GM21381 (cell line): ENCODE data around the gene TSPAN16.
"Not testable (repeated sequence)": the region's sequence is repeated elsewhere in the genome, so short reads cannot be mapped to it uniquely, and the experiment has no call there.

Experiments
- ATAC-seq: cut with Tn5 transposase; IDR thresholded peaks from one replicate; pipeline ENCODE4 v1.9.1; 2021; ENCODE audit warnings: mild to moderate bottlenecking, moderate library complexity; ENCODE audit not compliant: unreplicated experiment

The TSPAN16 gene

DNA sequence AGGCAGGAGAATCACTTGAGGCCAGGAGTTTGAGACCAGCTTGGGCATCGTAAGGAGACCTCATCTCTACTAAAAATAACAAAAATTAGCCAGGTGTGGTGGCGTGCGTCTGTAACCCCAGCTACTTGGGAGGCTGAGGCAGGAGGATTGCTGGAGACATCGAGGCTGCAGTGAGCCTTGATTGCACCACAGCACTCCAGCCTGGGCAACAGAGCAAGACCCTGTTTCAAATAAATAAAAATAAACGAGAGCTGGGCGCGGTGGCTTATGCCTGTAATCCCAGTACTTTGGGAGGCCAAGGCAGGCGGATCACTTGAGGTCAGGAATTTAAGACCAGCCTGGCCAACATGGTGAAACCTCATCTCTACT is 44.1 kb downstream of the TSPAN16 start:
- not testable (repeated sequence) for ATAC-seq

DNA sequence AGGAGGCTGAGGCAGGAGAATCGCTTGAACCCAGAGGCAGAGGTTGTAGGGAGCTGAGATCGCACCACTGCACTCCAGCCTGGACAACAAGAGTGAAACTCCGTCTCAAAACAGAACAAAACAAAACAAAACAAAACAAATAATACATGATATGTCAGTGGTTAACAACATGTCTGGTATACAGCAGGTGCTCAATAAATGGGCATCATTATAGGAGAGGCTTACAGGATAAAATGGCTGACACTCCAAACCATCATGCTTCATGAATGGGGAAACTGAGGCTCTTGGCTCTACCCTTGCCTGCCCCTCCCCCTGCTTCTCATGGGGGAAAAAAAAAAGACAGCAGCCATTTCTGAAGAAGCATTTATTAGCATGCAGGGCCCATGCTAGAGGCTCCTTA is 46.5 kb downstream of the TSPAN16 start:
- no peak for ATAC-seq

DNA sequence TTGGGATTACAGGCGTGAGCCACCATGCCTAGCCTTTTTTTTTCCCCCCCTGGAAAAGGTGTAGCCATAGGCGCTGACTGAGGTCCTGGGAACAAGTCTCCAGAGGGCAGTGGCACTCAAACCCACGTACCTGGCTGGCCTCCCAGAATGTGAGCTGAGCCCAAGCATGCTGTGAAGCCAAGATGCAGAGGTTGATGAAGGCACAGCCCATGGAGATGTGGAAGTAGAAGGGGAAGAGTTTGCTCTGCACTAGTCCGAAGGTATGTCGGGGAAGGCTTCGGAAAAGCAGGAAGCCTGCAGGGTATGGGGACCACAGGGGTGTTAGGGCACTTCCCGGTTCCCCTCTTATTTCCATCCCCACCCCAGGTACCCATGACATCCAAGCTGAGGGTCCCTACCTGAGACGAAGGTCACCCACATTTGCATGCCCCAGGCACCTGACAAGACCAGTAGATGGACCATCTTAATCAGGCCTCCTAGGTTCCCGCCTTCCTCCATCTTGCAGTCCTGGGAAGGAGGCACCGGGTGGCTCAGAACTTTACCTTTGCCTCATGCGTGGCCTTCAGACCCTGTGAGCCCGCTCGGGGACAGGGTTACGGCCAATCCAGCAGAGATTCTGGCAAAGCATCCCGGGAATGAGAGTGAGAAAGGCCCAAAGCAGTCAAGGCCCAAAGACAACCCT is 49.3 kb downstream of the TSPAN16 start:
- ATAC-seq = no peak

DNA sequence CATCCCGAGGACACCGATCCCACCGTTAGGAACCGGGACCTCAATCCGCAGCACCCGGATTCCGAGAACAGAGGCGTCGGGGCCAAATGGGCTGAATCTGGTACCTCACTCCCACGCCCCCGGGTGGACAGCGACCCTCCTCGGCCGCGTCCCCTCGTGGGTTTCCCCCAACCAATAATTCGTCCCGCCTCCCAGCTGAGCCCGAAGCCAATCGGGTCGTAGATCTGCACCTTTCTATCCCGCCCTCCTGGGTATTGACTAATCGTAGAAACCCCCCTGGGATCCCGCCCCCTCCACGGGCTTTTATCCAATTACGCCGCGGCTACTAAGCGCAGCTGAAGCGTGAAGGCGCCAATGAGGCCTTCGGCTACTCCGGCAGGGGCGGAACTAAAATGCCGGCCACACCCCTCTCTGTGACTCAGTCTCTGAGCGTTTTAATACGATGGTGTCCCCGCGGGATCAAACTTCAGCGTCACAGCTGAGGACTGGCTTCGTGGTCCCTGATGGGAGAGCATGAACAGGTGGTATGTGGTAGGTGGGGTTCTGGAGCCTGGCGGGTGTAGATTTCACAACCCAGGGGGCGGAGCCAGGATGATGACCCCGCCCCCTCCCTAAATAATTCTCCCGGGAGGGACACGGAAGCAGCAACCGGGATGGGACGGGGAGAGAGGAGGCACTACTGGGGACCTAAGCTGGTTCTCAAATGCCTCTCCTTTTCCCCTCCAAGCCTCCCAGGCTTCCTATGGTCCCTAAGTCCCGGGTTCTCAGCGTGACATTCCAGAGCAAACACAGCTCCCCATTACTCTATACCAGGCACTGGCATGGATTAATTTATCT is 50.4 kb downstream of the TSPAN16 start, which contains the start of the genes CCDC159 and TMEM205:
Gene CCDC159 (plus strand): TSS at position 416 of the 837 bp plus-strand sequence. CDS start 88 bp downstream, at position 504.
Gene TMEM205 (minus strand): TSS at position 165 of the 837 bp plus-strand sequence. CDS start 649 bp downstream, outside the sequence.
- peak; percentile 93 for ATAC-seq

DNA sequence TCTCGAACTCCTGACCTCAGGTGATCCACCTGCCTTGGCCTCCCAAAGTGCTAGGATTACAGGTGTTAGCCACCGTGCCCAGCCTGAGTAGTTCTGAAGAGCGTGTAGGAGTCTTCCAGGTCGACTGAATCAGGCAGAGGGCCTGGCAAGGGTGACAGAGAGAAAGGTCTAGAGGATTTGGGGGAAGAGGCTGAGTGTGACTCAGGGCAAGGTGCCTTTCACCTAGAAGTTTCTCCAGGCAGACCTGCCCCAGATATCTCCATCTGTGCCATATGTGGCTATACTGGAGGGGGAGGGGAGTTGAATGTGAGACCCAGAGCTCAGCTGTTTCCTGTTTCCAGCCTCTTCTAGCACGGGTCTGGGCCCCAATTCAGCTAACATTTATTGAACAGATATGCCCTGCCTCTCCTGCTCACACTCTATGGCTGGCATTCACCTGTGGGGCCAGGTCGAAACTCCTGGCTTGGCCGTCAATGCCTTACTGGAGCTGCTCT is 51.6 kb downstream of the TSPAN16 start:
- ATAC-seq = no peak

DNA sequence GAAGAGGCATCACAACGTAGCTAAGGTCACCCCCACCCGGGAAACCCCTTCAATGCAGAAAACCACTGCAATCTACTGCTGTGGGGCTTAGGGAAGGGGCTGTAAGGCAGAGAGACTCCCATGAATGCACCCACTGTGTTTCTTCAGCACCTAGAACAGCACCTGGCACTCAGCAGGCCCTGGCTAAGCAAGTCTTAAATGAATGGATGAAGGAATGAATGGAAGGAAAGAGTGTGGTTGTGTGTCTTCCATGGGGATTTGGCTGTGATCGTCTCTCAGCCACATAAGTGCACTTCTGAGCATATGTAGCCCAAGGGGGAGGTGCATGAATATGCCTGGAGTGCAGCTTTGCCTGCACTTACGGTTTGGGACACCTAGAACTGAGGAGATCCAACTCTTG is 53.2 kb downstream of the TSPAN16 start:
- ATAC-seq = no peak

DNA sequence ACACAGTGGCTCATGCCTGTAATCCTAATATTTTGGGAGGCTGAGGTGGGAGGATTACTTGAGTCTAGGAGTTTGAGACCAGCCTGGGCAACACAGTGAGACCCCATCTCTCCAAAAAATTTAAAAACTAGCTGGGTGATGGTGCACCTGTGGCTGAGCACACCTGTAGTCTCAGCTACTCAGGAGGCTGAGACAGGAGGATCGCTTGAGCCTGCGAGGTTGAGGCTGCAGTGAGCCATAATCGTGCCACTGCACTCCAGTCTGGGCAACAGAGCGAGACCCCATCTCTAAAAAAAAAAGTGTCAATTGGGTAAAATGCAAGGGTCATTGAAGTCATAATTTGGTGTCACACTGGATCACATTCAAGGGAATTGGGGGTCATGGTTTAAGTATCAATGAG is 58.1 kb downstream of the TSPAN16 start:
- ATAC-seq = not testable (repeated sequence)

DNA sequence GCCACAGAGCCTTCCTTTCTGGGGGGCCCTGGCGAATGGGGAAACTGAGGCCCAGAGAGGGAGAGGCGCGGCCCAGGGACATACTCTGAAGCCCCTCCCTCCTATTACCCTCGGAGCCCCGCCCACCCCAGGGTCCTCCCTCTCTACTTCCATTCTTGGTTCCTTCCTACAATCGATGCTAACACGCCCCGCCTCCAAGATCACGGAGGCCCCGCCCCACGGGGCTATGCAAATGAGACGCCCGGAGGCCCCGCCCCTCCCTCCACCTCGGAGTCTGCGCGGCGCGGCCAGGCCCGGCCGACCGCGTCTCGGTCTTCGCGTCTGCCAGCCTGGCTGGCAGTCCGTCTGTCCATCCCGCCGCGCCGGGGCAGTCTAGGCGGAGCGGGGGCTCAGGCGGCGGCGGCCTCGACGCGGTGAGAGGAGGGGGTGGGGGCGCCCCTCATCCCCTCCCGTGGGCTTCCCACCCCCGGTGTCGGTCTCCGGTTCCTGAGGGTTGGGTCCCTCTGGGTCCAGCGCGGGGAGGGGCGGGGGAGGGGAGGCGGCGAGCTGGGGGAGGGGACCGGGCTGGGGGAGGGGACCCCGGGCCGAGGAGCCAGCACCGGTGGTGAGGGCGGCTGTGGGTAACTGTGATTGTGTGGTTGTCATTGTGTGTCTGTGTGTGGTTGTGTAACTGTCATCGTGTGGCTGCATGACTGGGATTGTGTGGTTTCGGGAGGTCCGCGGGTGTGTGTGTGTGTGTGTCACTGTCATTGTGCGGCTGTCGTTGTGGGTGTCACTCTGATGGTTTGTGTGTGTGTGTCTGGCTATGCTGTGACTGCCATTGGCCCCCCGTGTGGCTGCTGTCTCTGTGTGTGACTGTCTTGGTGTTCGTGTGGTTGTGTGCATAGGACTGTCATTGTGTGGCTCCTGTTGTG is 59.5 kb downstream of the TSPAN16 start, which contains the start of gene PLPPR2:
Gene PLPPR2 (plus strand): TSS at position 273 of the 914 bp plus-strand sequence. CDS start 2,242 bp downstream, outside the sequence.
- no peak for ATAC-seq

DNA sequence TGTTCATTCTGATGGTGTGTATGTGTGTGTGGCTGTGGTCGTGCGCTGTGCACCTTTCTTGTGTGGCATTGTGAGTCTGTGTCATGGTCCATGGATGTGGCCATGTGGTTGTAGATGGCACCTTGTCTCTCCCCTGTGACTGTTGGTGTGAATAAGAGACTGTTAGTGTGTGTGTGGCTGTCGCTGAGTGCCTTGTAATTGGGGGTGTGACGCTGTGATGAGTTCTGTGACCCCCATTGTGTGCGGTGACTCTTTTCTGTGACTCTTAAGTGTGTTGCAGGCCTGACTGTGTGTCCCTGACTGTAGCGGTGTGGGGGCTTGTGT is 60.1 kb downstream of the TSPAN16 start:
- ATAC-seq = no peak

DNA sequence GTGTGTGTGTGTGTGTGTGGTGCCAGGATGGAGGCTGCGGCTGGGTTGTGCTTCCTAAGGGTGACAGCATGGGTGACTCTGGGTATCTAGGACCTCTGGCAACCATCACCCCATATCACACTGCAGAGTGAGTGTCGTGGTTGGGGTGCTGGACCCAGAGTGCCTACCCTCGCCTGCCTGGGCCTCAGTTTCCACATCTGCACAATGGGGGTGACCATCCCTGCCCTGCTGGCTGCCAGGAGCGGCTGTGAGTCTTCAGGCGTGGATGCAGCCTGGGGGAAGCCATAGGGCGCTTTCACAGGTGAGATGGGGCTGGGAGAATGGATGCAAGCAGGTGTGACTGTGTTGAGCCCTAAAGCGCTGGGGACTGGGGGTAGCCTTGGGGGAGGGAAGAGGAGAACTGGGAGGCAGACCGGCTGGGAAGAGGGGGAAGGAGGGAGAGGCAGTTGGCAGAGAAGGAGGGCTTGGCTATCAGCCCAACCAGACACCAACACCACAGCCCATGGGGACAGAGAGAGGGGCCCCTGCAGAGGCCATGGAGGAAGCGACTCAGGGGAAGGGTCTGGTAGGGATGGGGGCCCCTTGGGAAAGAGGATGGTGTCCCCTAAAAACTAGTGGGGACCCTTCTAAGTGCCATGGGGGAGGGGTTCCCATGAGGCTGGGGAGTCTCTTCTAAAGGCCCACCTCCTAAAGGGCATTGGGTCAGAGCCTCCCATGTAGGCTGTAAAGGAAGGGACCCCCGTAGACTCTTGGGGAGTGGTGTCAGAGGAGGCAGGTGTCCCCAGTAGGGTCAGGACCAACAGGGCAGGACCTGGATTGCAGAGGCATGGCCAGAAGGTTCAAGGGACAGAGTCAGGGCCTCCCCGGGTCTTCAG is 61.0 kb downstream of the TSPAN16 start:
- no peak for ATAC-seq

DNA sequence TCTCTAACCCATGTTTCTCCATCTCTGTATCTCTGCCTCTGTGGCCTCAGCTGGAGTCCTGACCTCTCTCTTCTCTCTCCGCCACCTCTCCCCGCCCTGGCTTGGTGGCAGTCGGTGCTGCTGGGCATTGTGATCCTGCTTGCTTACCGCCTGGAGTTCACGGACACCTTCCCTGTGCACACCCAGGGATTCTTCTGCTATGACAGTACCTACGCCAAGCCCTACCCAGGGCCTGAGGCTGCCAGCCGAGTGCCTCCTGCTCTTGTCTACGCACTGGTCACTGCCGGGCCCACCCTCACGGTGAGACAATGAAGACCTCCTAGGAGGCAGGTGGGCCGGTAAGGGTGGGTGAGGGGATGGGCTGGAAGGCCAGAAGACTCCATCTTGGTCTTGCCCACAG is 63.5 kb downstream of the TSPAN16 start:
- no peak for ATAC-seq

DNA sequence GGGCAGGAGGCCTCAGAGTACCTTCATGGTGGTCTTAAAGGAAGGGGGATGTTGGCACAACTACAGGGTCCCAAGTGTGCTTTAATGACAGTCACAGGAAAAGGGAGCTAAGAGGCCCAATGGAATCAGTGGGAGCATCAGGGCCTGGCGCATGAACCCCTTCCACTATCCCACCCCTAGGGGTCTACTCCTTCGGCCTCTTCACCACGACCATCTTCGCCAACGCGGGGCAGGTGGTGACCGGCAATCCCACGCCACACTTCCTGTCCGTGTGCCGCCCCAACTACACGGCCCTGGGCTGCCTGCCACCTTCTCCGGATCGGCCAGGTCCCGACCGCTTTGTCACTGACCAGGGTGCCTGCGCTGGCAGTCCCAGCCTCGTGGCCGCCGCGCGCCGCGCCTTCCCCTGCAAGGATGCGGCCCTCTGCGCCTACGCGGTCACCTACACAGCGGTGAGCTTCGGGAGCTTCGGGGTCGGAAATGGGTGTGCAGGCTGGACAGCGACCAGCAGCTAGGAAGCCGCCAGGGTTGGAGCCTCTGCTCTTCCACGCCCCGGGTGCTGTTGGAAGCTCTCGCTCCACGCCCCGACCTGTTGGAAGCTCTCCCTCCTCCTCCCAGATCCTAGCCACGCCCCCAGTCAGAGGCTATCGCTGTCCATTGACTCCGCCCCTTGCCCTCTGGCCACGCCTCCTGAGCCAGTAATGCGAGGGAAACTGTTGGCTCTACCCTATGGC is 65.2 kb downstream of the TSPAN16 start:
- no peak for ATAC-seq

DNA sequence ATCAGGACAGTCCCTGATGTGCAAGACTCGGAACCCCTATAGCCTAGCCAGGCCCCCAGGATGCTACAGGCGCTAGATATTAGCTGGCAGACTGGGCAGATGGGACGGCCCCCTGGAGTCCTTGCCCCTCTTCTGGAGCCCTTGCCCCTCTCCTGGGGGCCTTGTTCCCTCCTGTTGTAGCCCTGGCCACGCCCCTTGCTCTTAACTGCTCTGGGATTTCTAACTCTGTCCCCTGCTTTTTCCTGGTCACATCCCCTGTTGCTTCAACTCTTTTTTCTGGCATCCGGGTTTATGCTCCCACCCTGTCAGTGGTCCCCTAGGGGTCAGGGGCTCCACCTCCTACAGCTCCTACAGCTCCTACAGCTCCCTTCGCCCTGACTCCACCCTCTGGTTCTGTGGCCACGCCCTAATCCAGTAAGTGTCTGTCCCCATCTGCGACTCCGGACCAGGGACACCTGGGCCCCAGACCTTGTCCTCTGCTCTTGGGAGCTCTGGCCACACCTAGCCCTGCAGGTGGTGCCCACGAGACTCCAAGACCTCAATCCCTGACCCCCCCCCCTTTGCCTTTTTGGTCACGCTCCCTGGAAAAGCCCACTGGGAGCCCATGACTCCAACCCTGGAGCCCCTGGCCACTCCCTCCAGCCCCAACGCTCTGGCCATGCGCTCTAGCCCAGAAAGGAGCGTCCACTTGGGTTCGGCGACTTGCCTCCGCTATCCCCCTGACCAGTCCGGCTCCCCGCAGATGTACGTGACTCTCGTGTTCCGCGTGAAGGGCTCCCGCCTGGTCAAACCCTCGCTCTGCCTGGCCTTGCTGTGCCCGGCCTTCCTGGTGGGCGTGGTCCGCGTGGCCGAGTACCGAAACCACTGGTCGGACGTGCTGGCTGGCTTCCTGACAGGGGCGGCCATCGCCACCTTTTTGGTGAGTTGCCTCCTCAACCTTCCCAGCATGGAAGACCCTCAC is 66.1 kb downstream of the TSPAN16 start:
- ATAC-seq = no peak

DNA sequence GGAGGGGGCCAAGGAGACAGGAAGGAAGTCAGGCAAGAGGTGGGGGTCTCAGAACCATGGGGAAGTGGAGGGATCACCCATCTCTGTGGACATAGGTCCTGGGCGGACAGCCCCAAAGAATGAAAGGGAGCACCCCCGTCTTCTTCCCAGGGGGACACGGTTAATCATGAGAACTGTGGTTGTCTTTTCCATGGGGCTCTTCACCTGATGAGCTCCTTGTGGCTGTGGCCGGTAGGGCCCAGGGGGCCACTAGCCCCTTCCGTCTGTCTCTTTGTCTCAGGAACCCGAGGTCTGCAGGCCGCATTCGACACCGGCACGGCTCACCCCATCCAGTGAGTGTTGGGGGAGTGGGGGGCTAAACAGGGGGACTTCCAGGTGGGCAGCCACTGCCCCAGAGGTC is 67.9 kb downstream of the TSPAN16 start:
- ATAC-seq = no peak

DNA sequence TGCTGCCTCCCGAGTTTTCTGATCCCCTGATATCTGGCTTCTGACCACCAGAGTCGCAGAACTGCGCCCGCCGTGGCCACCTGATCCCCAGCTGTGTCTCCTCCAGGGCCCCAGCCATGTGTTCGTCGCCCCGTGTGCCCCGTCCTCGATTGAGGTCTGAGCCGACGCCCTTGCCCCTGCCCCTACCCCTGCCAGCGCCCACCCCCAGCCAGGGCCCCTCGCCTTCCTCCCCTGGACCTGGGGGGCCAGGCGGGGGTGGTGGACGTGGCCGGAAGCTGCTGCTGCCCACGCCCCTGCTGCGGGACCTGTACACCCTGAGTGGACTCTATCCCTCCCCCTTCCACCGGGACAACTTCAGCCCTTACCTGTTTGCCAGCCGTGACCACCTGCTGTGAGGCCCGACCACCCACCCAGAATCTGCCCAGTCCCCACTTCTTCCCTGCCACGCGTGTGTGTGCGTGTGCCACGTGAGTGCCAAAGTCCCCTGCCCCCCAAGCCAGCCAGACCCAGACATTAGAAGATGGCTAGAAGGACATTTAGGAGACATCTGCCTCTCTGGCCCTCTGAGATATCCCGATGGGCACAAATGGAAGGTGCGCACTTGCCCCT is 68.4 kb downstream of the TSPAN16 start:
- no peak for ATAC-seq

DNA sequence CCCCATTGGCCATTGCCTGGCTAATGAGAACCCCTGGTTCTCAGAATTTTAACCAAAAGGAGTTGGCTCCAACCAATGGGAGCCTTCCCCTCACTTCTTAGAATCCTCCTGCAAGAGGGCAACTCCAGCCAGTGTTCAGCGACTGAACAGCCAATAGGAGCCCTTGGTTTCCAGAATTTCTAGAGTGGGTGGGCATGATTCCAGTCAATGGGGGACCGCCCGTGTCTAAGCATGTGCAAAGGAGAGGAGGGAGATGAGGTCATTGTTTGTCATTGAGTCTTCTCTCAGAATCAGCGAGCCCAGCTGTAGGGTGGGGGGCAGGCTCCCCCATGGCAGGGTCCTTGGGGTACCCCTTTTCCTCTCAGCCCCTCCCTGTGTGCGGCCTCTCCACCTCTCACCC is 69.0 kb downstream of the TSPAN16 start:
- no peak for ATAC-seq
